Measurements from ENCODE around the gene VWA2.

Gene VWA2

DNA sequence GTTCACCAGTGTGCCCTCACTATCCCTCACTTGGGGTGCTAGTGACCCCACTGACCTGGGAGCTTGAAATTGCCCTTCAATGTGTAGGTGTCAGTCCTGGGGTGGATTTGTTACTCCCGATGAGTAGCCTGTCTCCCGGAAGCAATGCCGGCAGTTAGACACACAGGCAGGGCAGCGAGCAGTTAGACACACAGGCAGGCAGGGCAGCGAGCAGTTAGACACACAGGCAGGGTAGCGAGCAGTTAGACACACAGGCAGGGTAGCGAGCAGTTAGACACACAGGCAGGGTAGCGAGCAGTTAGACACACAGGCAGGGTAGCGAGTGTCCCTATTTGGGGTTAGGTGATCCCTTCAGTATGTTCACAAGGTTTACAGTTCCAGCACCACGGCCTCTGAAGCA is 44.0 kb downstream of the VWA2 start:
- H3K27me3 ChIP-seq (ENCODE audit: insufficient read depth, low read length) = peaks cover 2% of the 10 kb centered on the region

DNA sequence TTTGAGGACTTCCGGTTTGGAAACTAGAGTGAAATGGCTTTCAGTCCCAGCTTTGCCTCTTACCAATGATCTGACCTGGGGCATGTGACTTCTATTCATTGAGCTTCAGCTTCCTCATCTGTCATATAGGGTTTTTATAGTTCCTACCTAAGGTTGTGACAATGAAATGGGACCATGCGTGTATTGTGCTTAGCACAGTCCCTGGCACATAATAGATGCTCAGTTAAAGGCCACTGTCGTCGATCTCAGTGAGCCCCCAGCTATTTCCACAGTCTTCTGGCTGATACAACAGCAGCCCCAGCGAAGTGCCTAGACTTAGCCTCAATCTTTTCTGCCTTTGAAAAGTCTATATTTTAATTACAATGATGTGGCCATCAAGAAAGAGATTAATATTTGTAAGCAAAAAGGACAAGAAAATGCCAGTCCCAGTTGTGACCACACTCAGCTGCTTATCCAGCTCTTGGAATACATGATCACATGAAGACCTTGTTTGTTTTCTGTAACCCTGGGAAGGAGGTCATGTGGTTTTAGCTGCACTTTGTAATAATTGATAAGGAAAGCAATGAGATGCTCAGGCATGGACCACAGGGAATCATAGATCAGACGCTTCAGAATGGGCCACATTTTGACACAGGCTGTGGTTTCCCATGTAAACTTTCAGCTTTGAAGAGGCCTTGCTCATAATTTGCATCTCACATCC is 44.6 kb downstream of the VWA2 start:
- H3K4me3 ChIP-seq (ENCODE audit: low read length) = no peak overlapping the region

More for the DNA sequence above, 44.0 kb downstream of the VWA2 start:
- H3K4me3 ChIP-seq (ENCODE audit: low read length) = no peak overlapping the region
- no peaks in the 10 kb centered on the region for H3K9me3 ChIP-seq (ENCODE audit: low read length)
- no peaks in the 10 kb centered on the region for H3K4me1 ChIP-seq (ENCODE audit: insufficient read depth, low read length)
- no peak overlapping the region for H2AFZ ChIP-seq (ENCODE audit: low read depth, low read length)
- H3K36me3 ChIP-seq (ENCODE audit: insufficient read depth, low read length) = no peaks in the 10 kb centered on the region

DNA sequence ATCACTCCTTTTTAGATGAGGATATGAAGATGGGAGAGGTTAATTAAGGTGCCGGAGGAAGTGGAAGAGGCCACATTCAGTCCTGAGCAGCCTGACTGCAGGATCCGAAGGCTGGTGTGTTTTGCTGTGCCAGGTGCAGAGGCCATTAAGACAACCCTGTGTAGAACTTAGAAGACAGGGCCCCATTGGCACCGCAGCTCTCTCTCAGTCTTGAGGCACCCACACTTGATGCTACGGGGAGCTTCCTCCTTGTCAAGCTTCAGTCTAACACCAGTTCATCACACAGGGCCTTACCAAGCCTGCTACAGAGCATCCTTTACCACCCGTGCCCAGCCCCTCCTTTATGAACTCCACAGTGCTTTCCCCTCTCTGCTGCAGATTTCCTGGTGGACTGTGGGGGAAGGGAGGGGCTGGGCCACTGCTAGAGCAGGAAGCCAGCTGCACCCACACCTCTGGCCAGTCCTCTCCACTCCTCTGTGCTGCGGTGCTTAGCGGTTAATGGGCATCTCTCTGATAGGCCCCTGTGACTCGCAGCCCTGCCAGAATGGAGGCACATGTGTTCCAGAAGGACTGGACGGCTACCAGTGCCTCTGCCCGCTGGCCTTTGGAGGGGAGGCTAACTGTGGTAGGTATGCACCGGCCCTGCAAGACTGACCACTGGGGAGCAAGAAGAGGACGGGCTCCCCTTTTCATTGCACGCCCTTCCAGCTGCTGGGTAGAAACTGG is 45.5 kb downstream of the VWA2 start:
- H3K4me3 ChIP-seq (ENCODE audit: low read length) = no peak overlapping the region
- peaks cover 2% of the 10 kb centered on the region for H3K9me3 ChIP-seq (ENCODE audit: low read length)
- no peaks in the 10 kb centered on the region for H3K36me3 ChIP-seq (ENCODE audit: insufficient read depth, low read length)
- H2AFZ ChIP-seq (ENCODE audit: low read depth, low read length) = no peak overlapping the region
- no peaks in the 10 kb centered on the region for H3K4me1 ChIP-seq (ENCODE audit: insufficient read depth, low read length)
- no peaks in the 10 kb centered on the region for H3K27me3 ChIP-seq (ENCODE audit: insufficient read depth, low read length)

More for the DNA sequence above, 44.6 kb downstream of the VWA2 start:
- H3K9me3 ChIP-seq (ENCODE audit: low read length) = no peaks in the 10 kb centered on the region
- H3K27me3 ChIP-seq (ENCODE audit: insufficient read depth, low read length) = no peaks in the 10 kb centered on the region
- H3K36me3 ChIP-seq (ENCODE audit: insufficient read depth, low read length) = no peaks in the 10 kb centered on the region
- no peak overlapping the region for H2AFZ ChIP-seq (ENCODE audit: low read depth, low read length)
- no peaks in the 10 kb centered on the region for H3K4me1 ChIP-seq (ENCODE audit: insufficient read depth, low read length)

DNA sequence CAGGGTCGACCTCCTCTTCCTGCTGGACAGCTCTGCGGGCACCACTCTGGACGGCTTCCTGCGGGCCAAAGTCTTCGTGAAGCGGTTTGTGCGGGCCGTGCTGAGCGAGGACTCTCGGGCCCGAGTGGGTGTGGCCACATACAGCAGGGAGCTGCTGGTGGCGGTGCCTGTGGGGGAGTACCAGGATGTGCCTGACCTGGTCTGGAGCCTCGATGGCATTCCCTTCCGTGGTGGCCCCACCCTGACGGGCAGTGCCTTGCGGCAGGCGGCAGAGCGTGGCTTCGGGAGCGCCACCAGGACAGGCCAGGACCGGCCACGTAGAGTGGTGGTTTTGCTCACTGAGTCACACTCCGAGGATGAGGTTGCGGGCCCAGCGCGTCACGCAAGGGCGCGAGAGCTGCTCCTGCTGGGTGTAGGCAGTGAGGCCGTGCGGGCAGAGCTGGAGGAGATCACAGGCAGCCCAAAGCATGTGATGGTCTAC is 46.9 kb downstream of the VWA2 start:
- Histone ChIP-seq H3K36me3 (ENCODE audit: insufficient read depth, low read length) (no peaks in the 10 kb centered on the region), H3K9me3 (ENCODE audit: low read length) (peaks cover 2% of the 10 kb centered on the region), H2AFZ (ENCODE audit: low read depth, low read length) (no peak overlapping the region), H3K27me3 (ENCODE audit: insufficient read depth, low read length) (no peaks in the 10 kb centered on the region), H3K4me3 (ENCODE audit: low read length) (no peak overlapping the region), H3K4me1 (ENCODE audit: insufficient read depth, low read length) (no peaks in the 10 kb centered on the region)

DNA sequence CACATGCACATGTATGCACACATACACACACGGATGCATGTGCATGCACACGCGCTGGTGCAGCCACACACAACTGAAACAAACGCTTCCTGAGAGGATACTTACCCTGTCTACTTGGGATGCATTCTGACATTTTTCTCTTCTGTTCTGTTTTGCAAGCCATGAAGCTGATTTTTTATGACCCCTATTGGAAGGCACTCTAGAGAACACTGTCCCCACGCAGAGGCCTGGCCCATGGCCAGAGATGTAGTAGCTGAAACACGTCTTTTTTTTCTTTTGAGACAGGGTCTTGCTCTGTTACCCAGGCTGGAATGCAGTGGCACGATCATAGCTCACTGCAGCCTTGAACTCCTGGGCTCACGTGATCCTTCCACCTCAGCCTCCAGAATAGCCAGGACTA is 47.9 kb downstream of the VWA2 start:
- H3K9me3 ChIP-seq (ENCODE audit: low read length) = peaks cover 2% of the 10 kb centered on the region
- no peaks in the 10 kb centered on the region for H3K27me3 ChIP-seq (ENCODE audit: insufficient read depth, low read length)
- H3K36me3 ChIP-seq (ENCODE audit: insufficient read depth, low read length) = no peaks in the 10 kb centered on the region
- no peaks in the 10 kb centered on the region for H3K4me1 ChIP-seq (ENCODE audit: insufficient read depth, low read length)
- H2AFZ ChIP-seq (ENCODE audit: low read depth, low read length) = no peak overlapping the region
- H3K4me3 ChIP-seq (ENCODE audit: low read length) = no peak overlapping the region

DNA sequence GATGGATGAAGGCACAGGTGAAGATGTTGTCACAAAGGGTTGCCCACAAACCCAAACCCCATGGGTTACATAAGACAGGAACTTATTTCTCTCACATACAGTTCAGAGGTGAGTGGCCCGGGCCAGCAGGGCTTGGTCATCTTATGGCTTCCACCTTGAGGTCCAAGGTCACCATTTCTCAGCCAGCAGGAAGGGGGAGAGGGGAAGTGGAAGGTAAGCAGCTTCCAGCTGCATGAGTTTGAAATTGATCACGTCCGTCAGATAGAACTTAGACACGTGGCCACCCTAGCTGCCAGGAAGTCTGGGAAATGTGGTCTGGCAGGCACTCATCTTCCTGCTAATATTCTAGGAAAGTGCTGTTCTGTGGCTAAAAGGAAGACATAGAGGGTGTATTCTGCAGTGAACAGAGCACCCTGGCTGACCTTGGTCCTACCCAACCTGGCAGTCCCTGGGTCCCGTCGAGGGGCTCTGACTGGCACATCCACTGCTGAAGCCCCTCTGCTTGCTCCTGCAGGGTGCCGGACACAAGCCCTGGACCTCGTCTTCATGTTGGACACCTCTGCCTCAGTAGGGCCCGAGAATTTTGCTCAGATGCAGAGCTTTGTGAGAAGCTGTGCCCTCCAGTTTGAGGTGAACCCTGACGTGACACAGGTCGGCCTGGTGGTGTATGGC is 49.5 kb downstream of the VWA2 start:
- Histone ChIP-seq H2AFZ (ENCODE audit: low read depth, low read length) (no peak overlapping the region), H3K36me3 (ENCODE audit: insufficient read depth, low read length) (no peaks in the 10 kb centered on the region), H3K9me3 (ENCODE audit: low read length) (peaks cover 2% of the 10 kb centered on the region), H3K27me3 (ENCODE audit: insufficient read depth, low read length) (no peaks in the 10 kb centered on the region), H3K4me1 (ENCODE audit: insufficient read depth, low read length) (no peaks in the 10 kb centered on the region), H3K4me3 (ENCODE audit: low read length) (no peak overlapping the region)

DNA sequence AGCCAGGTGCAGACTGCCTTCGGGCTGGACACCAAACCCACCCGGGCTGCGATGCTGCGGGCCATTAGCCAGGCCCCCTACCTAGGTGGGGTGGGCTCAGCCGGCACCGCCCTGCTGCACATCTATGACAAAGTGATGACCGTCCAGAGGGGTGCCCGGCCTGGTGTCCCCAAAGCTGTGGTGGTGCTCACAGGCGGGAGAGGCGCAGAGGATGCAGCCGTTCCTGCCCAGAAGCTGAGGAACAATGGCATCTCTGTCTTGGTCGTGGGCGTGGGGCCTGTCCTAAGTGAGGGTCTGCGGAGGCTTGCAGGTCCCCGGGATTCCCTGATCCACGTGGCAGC is 50.0 kb downstream of the VWA2 start:
- H3K36me3 ChIP-seq (ENCODE audit: insufficient read depth, low read length) = no peaks in the 10 kb centered on the region
- H3K4me3 ChIP-seq (ENCODE audit: low read length) = no peak overlapping the region
- peaks cover 2% of the 10 kb centered on the region for H3K9me3 ChIP-seq (ENCODE audit: low read length)
- no peaks in the 10 kb centered on the region for H3K27me3 ChIP-seq (ENCODE audit: insufficient read depth, low read length)
- no peak overlapping the region for H2AFZ ChIP-seq (ENCODE audit: low read depth, low read length)
- no peaks in the 10 kb centered on the region for H3K4me1 ChIP-seq (ENCODE audit: insufficient read depth, low read length)

DNA sequence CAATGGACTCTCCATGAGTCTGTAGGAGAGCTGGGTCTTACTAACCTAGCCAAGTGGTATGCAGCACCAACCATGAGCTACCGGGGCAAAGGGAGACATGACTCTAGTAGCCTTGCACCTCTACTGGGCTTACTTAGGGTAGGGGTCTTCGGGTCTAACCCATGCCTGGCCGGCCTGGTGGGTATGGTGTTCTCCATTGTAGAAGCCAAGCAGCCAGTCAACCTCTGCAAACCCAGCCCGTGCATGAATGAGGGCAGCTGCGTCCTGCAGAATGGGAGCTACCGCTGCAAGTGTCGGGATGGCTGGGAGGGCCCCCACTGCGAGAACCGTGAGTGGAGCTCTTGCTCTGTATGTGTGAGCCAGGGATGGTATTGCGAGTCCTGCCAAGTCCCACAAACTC is 51.0 kb downstream of the VWA2 start:
- no peak overlapping the region for H3K4me3 ChIP-seq (ENCODE audit: low read length)
- H3K9me3 ChIP-seq (ENCODE audit: low read length) = peaks cover 2% of the 10 kb centered on the region
- H3K36me3 ChIP-seq (ENCODE audit: insufficient read depth, low read length) = no peaks in the 10 kb centered on the region
- H2AFZ ChIP-seq (ENCODE audit: low read depth, low read length) = no peak overlapping the region
- H3K27me3 ChIP-seq (ENCODE audit: insufficient read depth, low read length) = no peaks in the 10 kb centered on the region
- no peaks in the 10 kb centered on the region for H3K4me1 ChIP-seq (ENCODE audit: insufficient read depth, low read length)

DNA sequence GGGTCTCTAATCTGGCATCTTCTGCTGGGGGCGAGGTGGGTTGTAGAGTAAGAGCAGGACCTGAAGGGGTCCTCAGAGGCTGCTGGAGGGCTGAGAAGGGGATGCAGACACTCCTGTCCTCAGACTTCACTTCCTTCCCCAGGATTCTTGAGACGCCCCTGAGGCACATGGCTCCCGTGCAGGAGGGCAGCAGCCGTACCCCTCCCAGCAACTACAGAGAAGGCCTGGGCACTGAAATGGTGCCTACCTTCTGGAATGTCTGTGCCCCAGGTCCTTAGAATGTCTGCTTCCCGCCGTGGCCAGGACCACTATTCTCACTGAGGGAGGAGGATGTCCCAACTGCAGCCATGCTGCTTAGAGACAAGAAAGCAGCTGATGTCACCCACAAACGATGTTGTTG is 52.0 kb downstream of the VWA2 start:
- no peaks in the 10 kb centered on the region for H3K4me1 ChIP-seq (ENCODE audit: insufficient read depth, low read length)
- no peaks in the 10 kb centered on the region for H3K27me3 ChIP-seq (ENCODE audit: insufficient read depth, low read length)
- H3K9me3 ChIP-seq (ENCODE audit: low read length) = peaks cover 2% of the 10 kb centered on the region
- no peak overlapping the region for H2AFZ ChIP-seq (ENCODE audit: low read depth, low read length)
- H3K36me3 ChIP-seq (ENCODE audit: insufficient read depth, low read length) = no peaks in the 10 kb centered on the region
- H3K4me3 ChIP-seq (ENCODE audit: low read length) = no peak overlapping the region

DNA sequence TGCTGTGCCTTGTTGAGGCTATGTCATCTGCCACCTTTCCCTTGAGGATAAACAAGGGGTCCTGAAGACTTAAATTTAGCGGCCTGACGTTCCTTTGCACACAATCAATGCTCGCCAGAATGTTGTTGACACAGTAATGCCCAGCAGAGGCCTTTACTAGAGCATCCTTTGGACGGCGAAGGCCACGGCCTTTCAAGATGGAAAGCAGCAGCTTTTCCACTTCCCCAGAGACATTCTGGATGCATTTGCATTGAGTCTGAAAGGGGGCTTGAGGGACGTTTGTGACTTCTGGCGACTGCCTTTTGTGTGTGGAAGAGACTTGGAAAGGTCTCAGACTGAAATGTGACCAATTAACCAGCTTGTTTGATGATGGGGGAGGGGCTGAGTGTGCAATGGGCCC is 52.5 kb downstream of the VWA2 start:
- H3K4me3 ChIP-seq (ENCODE audit: low read length) = no peak overlapping the region
- H3K4me1 ChIP-seq (ENCODE audit: insufficient read depth, low read length) = no peaks in the 10 kb centered on the region
- no peaks in the 10 kb centered on the region for H3K27me3 ChIP-seq (ENCODE audit: insufficient read depth, low read length)
- H2AFZ ChIP-seq (ENCODE audit: low read depth, low read length) = peak overlapping the region; percentile 17
- peaks cover 3% of the 10 kb centered on the region for H3K9me3 ChIP-seq (ENCODE audit: low read length)
- no peaks in the 10 kb centered on the region for H3K36me3 ChIP-seq (ENCODE audit: insufficient read depth, low read length)

DNA sequence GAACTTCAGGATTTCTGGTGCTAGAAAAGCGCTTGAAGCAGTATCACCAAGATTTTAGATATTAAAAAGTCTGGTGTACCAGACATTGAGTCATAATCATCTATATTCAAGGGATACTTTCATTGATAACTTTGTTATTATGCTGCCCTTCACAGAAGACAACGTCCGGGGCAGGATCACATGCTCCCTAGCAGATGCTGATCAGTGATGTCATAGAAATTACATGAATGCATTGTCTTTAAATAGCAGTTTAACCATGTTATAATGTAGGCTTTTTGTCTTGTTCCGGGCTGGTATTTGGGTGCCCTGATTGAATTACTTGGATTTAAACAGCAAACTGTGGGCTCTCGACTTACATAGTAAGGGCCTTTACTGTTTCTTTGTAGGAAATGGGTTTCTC is 54.0 kb downstream of the VWA2 start:
- peaks cover 7% of the 10 kb centered on the region for H3K9me3 ChIP-seq (ENCODE audit: low read length)

DNA sequence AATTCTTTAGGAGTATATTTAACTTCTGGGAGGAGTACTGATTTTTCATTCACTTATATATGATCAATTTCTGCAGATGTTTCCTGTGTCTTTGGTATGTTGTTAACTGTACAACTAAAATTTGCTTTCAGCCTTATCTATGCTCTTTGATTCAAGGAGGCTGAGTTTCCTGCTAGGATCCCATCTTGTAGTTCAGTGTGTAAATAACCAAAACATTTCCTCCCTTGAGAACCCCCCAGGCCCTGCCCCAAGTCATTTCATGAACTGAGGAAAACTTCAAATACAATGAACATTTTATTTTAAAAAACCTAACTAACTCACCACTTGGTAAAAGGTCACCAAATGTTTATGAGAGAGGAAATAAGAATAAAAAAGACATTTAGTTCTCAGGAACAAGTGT is 55.5 kb downstream of the VWA2 start:
- Histone ChIP-seq H3K36me3 (ENCODE audit: insufficient read depth, low read length) (no peaks in the 10 kb centered on the region), H3K27me3 (ENCODE audit: insufficient read depth, low read length) (no peaks in the 10 kb centered on the region), H3K4me3 (ENCODE audit: low read length) (no peak overlapping the region), H2AFZ (ENCODE audit: low read depth, low read length) (no peak overlapping the region), H3K9me3 (ENCODE audit: low read length) (peaks cover 6% of the 10 kb centered on the region), H3K4me1 (ENCODE audit: insufficient read depth, low read length) (no peaks in the 10 kb centered on the region)

More for the DNA sequence above, 54.0 kb downstream of the VWA2 start:
- Histone ChIP-seq H3K4me1 (ENCODE audit: insufficient read depth, low read length) (no peaks in the 10 kb centered on the region), H3K27me3 (ENCODE audit: insufficient read depth, low read length) (no peaks in the 10 kb centered on the region), H3K36me3 (ENCODE audit: insufficient read depth, low read length) (no peaks in the 10 kb centered on the region), H3K4me3 (ENCODE audit: low read length) (no peak overlapping the region), H2AFZ (ENCODE audit: low read depth, low read length) (no peak overlapping the region)

DNA sequence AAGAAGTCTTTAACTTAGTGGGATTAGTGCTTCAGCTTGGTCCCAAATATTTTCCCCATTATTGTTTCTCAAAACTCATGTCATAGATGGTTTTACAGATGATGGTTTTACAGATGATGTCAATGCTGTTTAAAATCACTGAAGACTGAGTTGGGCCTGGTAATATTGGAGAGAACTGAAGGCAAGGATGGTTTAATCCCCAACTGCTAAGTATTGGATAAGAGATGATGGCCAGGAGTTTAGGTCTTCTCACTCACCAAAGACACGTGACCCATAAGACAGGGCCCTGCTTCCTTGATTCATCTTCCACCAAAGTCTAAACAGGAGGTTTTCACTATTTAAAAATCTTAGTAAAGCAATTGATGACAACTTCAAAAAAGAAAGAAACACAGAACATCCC is 56.3 kb downstream of the VWA2 start:
- Histone ChIP-seq H3K9me3 (ENCODE audit: low read length) (peaks cover 6% of the 10 kb centered on the region), H3K4me1 (ENCODE audit: insufficient read depth, low read length) (no peaks in the 10 kb centered on the region), H3K27me3 (ENCODE audit: insufficient read depth, low read length) (no peaks in the 10 kb centered on the region), H2AFZ (ENCODE audit: low read depth, low read length) (no peak overlapping the region), H3K36me3 (ENCODE audit: insufficient read depth, low read length) (no peaks in the 10 kb centered on the region), H3K4me3 (ENCODE audit: low read length) (no peak overlapping the region)

Data from neuron (in vitro differentiated cells).